ENCODE measurements around the gene PTPRE. TPM values are rescaled to one million over a fixed set of nuclear protein-coding genes. Genes with fewer than 3 reads are reported as not detected.

The PTPRE gene
- total RNA-seq, 1 donor from 2014 or later: 2.6 TPM

DNA sequence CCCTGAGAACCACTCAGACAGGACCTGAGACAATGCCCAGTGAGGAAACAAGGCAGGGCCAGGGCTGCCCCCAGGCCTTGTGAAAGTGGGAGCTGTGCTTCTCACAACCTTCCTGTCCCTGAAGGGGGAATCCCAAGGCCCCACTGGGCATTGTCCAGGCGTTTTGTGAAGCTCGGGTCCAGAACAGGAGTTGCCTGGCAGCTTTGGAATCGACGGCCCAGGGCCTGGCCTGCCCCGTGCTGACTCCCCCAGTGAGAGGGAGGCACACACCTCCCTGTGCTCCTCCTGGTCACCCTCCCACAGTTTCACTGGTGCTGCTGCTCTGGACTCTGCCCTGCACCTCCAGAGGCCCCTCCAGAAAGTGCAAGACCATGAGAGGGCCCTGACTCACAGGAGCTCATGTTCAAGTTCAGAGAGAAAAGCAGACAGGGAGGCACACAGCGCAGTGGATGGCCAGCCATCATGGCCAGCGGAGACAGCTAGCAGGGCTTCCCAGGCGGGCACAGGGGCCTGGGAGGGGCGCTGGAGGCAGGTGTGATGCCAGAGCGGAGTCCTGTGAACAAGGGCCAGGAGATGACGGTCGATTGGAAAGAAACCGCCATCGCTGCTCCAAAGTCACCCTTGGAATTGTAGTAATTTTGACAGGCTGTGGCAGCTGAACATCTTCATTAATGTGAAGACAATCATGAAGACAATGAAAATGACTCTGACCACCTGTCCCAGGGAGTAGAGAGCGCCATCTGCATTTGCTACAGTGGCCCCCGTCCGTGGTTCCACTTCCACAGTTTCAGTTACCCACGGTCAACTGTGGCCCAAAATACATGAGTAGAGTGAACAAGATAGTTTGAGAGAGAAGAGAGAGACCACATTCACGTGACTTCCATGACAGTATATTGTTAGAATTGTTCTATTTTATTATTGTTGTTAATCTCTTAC lies 115.6 kb downstream of the PTPRE start:
- Mint-ChIP-seq H3K4me3 (no peak overlapping the region), H3K4me1 (peaks cover 7% of the 10 kb centered on the region), H3K36me3 (no peaks in the 10 kb centered on the region), H3K27me3 (ENCODE audit: low read depth) (peaks cover 3% of the 10 kb centered on the region), H3K27ac (no peak overlapping the region), H3K9me3 (no peaks in the 10 kb centered on the region)
- no peak for DNase-seq (ENCODE audit: low spot score in 2 of 2, unreplicated experiment in 2 of 2)
- TF ChIP-seq, protein P1, sequence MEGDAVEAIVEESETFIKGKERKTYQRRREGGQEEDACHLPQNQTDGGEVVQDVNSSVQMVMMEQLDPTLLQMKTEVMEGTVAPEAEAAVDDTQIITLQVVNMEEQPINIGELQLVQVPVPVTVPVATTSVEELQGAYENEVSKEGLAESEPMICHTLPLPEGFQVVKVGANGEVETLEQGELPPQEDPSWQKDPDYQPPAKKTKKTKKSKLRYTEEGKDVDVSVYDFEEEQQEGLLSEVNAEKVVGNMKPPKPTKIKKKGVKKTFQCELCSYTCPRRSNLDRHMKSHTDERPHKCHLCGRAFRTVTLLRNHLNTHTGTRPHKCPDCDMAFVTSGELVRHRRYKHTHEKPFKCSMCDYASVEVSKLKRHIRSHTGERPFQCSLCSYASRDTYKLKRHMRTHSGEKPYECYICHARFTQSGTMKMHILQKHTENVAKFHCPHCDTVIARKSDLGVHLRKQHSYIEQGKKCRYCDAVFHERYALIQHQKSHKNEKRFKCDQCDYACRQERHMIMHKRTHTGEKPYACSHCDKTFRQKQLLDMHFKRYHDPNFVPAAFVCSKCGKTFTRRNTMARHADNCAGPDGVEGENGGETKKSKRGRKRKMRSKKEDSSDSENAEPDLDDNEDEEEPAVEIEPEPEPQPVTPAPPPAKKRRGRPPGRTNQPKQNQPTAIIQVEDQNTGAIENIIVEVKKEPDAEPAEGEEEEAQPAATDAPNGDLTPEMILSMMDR (IDR thresholded peaks at IDR 0.05; ENCODE audit: unreplicated experiment): no peak

DNA sequence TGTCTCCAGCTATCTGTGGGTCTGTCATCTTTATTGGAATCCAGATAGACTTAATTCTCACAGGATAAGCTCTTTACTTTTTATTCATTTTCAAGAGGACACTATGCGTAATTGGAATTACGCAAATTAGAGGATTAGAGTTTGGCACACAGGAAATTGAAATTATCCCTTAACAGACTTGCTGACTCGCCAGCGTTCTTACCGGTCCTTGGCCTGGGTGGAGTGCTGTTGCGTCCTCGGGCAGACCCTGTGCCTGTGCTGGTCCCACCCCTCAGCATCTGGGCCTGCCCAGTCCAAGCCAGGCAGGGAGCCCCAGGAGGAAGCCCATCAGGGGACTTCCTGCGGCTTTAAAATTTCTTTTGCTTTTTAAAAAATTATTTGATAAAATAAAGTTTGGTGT lies 117.5 kb downstream of the PTPRE start:
- Mint-ChIP-seq H3K27me3 (ENCODE audit: low read depth) (no peaks in the 10 kb centered on the region), H3K36me3 (no peaks in the 10 kb centered on the region), H3K9me3 (no peaks in the 10 kb centered on the region), H3K4me1 (peaks cover 7% of the 10 kb centered on the region), H3K4me3 (no peak overlapping the region), H3K27ac (no peak overlapping the region)
- no peak for DNase-seq (ENCODE audit: low spot score in 2 of 2, unreplicated experiment in 2 of 2)
- TF ChIP-seq, protein P1 (IDR thresholded peaks at IDR 0.05; ENCODE audit: unreplicated experiment): no peak

DNA sequence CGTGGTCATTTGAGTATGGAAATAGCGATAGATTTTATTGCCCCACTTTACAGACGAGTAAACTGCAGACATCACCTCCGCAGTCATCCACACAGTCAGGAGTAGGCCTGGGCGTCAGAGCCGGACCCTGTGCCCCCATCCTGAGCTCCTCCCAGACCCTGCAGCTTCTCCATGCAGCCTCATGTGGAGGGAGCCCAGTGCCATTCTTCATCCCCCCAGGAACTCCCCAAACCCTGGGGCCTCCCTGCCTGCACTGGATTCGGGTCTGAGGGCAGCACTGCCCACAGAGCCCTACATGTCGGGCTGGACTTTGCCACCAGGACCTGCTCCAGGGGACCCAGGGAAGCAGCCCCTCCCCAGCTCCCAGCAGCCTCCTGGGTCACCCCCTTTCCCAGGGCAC lies 118.5 kb downstream of the PTPRE start:
- no peak overlapping the region for H3K4me3 Mint-ChIP-seq
- H3K36me3 Mint-ChIP-seq: no peaks in the 10 kb centered on the region
- no peaks in the 10 kb centered on the region for H3K27me3 Mint-ChIP-seq (ENCODE audit: low read depth)
- no peak overlapping the region for H3K27ac Mint-ChIP-seq
- TF ChIP-seq, protein P1 (IDR thresholded peaks at IDR 0.05; ENCODE audit: unreplicated experiment): no peak
- no peak for DNase-seq (ENCODE audit: low spot score in 2 of 2, unreplicated experiment in 2 of 2)
- no peaks in the 10 kb centered on the region for H3K9me3 Mint-ChIP-seq
- H3K4me1 Mint-ChIP-seq: peaks cover 7% of the 10 kb centered on the region

DNA sequence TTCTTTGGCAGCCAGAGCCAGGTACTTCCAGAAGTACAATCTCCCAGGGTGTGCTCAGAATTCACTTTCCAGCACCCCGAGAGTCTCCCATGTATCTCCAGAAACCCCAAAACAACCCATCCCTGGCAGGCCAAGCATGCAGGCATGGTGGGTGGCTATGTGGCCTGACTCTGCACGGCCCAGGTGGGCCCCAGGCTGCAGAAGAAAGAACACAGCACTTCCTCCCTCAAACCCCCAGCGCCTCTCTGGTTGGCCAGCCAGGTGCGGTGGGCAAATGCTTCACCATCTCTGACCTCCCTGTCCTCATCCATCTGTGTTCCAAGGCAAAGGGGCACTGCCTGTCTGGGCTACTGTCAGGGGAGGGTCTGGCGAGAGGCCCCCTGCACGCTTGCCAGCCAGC lies 119.0 kb downstream of the PTPRE start:
- DNase-seq (ENCODE audit: low spot score in 2 of 2, unreplicated experiment in 2 of 2): no peak
- H3K4me3 Mint-ChIP-seq: no peak overlapping the region
- H3K27me3 Mint-ChIP-seq (ENCODE audit: low read depth): no peaks in the 10 kb centered on the region
- no peaks in the 10 kb centered on the region for H3K9me3 Mint-ChIP-seq
- H3K27ac Mint-ChIP-seq: no peak overlapping the region
- no peaks in the 10 kb centered on the region for H3K36me3 Mint-ChIP-seq
- TF ChIP-seq, protein P1 (IDR thresholded peaks at IDR 0.05; ENCODE audit: unreplicated experiment): no peak
- peaks cover 7% of the 10 kb centered on the region for H3K4me1 Mint-ChIP-seq

DNA sequence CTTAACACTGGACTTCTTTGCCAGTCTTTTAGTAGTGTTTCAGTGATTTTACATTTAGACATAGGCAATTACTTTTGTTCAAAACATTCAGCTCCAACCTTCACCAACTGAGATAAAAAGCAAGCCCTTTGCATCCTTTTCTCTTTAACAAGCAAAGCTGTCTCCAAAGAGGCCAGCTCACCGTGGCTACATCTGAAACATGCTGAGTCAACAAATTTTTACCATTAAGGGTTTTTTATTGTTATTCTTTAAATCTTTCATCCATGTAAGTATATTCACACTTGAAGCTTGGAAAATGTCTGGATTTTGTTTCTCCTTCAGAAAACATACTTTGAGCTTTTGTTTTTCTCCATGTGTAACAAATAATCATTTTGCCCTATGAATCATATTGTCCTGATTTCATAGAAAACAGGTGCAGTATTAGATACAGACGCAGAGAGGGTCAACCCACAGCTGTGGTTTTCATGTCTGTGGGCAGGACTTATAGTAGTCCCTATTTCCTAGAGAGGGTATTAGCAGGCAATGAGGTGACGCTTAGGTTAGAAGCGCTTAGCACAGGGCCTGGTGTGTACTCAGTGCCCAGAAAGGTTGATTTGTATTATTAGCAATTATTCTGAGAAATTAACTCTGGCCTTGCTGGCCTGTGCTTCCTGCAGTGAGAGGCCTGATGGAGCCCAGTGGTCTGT lies 119.9 kb downstream of the PTPRE start:
- Mint-ChIP-seq H3K36me3 (no peaks in the 10 kb centered on the region), H3K27ac (no peak overlapping the region), H3K4me3 (no peak overlapping the region), H3K27me3 (ENCODE audit: low read depth) (no peaks in the 10 kb centered on the region), H3K4me1 (peaks cover 7% of the 10 kb centered on the region), H3K9me3 (no peaks in the 10 kb centered on the region)
- TF ChIP-seq, protein P1 (IDR thresholded peaks at IDR 0.05; ENCODE audit: unreplicated experiment): no peak
- DNase-seq (ENCODE audit: low spot score in 2 of 2, unreplicated experiment in 2 of 2): no peak

All from mesothelial cell of epicardium (in vitro differentiated cells).